C4-2B (cell line): ENCODE measurements around the gene ADI1.

ENCODE experiments used
- H3K27ac ChIP-seq: fragments of 450-650 bp; 2 replicates; pipeline ENCODE4 v1.5.1; 2017
- ZFX ChIP-seq: fragments of 450-650 bp; IDR thresholded peaks from 2 replicates; pipeline ENCODE4 v1.6.1; 2017
- TF ChIP-seq, protein P1 (sequence below): fragments of 450-650 bp; conservative IDR thresholded peaks from 2 replicates; pipeline ENCODE4 v1.5.1; 2017; ENCODE audit warnings: mild to moderate bottlenecking

Gene ADI1

DNA sequence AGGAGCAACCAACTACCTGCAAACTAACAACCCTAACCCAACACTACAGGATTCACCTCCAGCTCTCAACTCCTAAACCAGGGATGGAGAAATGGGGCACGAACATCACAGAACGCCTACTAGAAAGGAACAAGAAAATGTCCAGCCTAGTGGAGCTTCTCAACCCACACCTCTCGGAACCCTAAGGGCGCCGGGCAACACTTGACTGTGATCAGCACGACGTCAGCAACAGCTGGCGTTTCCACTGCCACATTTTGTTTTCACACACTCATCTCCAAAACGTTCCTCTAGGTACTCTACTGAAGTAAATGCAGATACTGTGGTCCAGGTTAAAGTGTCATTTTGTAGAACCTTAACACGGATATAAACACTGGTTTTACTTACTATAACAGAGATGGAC, 34.6 kb upstream of the ADI1 start:
- H3K27ac ChIP-seq: no peak overlapping the region
- TF ChIP-seq, protein P1, sequence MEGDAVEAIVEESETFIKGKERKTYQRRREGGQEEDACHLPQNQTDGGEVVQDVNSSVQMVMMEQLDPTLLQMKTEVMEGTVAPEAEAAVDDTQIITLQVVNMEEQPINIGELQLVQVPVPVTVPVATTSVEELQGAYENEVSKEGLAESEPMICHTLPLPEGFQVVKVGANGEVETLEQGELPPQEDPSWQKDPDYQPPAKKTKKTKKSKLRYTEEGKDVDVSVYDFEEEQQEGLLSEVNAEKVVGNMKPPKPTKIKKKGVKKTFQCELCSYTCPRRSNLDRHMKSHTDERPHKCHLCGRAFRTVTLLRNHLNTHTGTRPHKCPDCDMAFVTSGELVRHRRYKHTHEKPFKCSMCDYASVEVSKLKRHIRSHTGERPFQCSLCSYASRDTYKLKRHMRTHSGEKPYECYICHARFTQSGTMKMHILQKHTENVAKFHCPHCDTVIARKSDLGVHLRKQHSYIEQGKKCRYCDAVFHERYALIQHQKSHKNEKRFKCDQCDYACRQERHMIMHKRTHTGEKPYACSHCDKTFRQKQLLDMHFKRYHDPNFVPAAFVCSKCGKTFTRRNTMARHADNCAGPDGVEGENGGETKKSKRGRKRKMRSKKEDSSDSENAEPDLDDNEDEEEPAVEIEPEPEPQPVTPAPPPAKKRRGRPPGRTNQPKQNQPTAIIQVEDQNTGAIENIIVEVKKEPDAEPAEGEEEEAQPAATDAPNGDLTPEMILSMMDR: no peak
- no peak for TF ChIP-seq ZFX

DNA sequence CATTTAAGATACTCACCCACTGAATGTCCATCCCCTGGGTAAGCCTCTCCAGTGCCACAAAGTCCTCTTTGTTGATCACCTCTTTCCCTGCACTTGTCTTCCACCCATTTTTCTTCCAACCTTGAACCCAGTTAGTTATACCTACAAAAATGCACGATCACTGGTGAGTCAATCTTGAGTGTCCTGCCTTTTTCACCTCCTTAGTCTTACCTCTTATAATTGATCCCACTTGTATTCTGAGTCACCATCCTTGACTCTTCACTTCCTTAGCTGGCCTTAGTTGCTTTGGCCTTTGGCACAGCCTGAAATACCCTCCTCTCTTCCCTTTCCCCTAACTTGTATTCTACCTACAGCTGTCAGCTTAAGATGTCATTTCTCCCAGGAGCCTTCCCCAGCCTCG, 28.6 kb upstream of the ADI1 start:
- no peak overlapping the region for H3K27ac ChIP-seq
- no peak for TF ChIP-seq ZFX

DNA sequence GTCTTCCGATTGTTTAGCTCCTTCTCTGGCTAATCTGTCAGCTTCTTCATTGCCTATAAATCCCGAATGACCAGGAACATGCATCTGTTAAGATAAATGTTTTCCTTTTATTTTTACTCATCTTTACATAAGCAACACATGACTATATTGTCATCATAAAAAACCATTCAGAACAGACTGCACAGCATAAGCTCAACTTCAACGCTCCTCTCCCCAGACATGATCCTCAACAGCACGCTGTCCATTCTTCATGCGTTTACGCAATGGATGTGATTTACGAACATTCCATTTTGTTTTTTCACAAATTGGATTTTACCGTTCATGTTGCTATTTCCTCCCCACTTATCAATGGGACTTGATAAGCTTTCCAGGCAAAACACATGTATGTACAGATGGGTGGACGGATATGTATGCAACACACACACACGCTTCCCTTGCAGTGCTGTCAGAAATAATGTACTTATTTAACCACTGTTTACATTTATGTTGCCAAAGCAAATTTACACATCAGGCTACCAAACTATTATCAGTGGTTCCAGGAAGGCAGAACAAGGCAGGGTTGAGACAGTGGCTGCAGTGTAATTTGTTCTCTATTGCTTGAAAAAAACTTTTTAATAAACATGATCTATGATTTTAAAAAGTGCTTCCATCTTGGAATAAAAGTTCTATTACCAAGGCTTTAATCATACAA, 26.6 kb upstream of the ADI1 start:
- TF ChIP-seq, protein P1: no peak
- no peak for TF ChIP-seq ZFX
- H3K27ac ChIP-seq: no peak overlapping the region

DNA sequence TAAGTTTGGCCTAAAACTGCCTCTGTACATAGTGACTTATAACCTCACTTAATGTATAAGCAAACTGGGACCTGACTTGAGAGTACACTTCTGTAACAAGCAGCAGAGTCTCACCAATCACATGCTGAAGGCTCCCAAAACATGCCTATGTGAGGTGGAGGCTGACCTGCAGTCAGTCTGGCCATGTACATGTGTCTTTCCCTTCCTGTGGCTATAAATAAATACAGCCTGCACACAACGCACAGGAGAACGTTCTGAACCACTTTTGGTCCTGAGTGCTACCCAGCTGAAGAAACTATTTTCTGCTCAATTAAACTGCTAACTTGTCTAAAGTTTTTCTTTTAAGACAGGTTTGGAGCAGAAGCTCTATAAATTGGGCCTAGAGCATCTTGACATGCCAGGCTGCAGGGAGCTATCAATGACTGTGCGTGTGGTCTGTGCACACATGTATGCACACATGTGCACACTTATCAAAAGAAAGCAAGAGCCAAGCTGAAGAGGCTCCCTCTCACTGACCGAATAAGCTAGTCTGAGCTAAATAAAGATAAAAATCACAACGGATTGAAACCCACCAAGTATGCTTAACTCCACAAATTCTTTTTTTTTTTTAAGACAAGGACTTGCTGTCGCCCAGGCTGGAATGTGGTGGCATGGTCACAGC, 23.8 kb upstream of the ADI1 start:
- TF ChIP-seq, protein P1: no peak
- no peak for TF ChIP-seq ZFX
- H3K27ac ChIP-seq: no peak overlapping the region

DNA sequence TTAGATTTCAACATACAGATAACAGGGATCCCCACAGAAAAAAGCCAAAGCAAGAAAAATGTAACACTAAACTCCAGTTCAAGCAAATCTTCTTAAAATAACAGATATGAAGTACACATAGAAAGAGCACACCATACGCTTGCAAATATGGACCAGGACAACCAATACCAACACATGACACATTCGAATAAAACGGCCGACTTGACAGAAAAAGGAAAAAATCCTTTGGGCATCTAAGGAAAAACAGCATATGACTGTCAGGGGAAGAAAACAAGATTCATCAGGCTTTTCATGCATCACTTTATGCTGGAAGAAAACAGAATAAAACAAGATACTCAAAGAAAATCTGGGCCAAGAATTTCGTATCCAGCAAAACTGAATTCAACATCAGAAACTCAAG, 22.8 kb upstream of the ADI1 start:
- H3K27ac ChIP-seq: no peak overlapping the region
- no peak for TF ChIP-seq ZFX
- TF ChIP-seq, protein P1: no peak

DNA sequence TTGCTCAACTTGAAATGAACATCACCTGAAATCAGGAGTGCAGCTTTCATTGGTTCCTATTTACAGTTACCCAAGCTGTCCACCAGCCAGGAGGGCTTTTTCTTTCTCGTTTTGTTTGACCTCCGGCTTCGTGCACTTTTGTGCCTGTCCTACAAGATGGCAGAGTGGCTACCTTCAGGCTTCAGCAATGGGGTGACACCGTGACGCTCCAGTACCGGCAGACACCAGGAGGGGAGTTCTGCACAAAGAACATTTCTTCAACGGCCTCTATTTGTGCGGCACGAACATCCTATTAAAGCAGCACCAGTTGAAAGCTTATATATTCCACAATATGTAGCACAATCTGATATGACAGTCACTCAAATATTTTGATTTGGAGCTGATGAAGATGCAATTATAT, 20.5 kb upstream of the ADI1 start:
- no peak overlapping the region for H3K27ac ChIP-seq
- no peak for TF ChIP-seq ZFX
- TF ChIP-seq, protein P1: no peak

DNA sequence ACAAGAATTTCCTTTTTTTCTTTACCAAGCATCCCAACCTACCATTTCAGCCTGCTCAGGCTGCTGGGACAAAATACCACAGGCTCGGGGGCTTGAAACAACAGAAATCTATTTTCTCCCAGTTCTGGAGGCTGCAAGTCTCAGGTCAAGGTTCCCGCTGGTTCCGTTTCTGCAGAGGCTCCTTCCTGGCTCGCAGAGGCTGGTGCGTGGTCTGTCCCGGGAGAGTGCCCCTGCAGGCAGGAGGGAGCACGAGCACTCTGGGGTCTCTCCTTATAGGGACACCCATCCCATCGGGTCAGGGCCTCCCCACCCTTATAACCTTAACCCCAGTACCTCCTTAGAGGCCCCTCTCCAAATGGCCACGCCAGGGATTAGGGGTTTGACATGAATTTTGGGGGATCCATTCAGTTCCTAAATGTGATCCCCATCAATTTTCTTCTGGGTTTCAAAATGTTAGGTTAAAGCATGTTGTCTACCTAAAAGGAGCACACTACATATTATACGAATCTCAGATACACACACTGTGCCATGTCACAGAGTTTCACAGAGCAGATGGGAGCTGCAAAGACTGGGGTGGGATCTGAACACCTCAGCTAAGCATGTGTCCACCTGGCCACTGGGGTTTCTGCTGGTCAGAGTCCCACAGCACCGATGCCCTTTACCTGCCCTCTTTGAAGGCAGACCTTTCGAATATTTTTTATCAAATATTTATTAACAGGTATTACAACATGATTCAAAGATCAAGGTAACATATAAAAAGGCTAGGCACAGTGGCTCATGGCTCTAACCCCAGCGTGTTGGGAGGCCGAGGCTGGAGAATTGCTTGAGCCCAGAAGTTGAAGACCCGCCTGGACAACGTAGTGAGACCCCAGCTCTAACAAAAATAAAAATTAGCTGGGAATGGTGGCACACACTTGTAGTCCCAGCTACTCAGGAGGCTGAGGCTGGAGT, 17.6 kb upstream of the ADI1 start:
- TF ChIP-seq, protein P1: no peak; the same call in 1 of the 2 replicates
- TF ChIP-seq ZFX: no peak
- no peak overlapping the region for H3K27ac ChIP-seq
